ENCODE measurements around the gene PCSK7.

The PCSK7 gene

DNA sequence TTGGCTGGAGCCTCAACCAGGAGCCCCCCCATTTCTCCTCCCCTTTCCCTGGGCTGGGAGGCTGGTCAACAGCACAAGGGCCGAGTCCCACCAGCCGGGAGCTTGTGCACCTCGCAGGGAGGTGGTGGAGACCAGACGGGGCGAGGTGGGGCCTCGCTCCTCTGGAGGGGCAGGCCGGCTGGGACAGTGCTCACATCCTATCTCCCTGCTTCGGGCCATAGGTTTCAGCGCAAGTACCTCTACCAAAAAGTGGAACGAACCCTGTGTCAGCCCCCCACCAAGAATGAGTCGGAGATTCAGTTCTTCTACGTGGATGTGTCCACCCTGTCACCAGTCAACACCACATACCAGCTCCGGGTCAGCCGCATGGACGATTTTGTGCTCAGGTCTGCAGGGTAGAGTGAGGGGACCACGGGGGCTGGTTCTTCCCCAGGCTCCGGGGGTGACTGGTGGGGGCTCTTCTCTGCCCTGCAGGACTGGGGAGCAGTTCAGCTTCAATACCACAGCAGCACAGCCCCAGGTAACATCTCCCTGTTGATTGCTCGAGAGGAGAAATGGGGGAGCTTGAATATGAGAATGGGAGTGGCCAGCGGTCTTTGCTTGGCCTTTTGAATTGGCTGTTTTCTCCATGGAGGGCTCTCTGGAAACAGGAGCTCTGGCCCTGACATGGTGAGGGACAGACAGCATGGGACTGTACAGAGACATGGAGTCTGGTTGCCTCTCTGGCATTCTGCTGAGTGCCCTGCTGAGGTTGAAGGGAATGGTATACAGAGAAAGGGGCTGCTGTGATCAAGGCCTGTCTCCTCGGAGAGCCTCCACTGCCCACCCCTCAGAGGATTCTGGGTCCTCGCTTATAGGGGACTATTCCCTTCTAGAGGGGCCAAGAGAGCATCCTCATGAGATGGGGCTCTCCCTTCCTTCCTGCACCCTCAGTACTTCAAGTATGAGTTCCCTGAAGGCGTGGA, 50.0 kb downstream of the PCSK7 start:
- no peak for DNase-seq

DNA sequence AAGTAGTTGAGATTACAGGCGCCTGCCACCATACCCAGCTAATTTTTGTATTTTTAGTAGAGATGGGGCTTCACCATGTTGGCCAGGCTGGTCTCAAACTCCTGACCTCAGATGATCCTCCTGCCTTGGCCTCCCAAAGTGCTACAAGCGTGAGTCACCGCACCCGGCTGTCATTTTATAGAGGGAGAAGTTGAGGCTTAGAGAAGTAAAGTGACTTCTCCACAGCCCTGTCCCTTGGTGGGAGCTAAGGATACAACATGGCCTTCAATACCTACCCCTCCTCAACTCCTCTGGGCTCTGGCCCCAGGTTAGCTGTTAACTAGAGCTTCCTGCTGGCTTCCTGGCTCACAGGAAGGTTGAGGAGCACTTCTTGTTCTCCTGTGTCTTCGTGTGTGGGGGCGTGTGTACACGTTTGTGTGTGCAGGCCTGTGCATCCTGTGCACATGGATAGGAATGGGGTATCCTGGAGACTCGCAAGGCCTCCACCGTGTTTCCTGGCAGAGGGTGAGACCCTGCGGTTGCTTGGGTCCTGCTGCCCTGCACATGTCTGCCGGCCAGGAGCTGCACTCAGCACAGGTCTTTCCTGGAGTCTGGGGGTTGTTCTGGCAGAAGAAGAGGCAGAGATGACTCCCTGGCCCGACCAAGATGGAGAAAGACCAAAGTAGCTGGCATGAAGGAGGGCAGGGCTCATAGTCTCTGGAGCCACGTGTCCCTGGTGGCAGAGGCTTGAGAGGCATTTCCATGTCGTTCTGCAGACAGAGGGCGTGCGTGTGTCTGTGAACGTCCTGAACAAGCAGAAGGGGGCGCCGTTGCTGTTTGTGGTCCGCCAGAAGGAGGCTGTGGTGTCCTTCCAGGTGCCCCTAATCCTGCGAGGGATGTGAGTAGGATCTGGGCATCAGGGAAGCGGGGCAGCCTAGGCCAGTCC, 51.0 kb downstream of the PCSK7 start:
- no peak for DNase-seq

GRCh38 chr11:117180020-117180419, 51.9 kb downstream of the PCSK7 start:
- no peak for DNase-seq

DNA sequence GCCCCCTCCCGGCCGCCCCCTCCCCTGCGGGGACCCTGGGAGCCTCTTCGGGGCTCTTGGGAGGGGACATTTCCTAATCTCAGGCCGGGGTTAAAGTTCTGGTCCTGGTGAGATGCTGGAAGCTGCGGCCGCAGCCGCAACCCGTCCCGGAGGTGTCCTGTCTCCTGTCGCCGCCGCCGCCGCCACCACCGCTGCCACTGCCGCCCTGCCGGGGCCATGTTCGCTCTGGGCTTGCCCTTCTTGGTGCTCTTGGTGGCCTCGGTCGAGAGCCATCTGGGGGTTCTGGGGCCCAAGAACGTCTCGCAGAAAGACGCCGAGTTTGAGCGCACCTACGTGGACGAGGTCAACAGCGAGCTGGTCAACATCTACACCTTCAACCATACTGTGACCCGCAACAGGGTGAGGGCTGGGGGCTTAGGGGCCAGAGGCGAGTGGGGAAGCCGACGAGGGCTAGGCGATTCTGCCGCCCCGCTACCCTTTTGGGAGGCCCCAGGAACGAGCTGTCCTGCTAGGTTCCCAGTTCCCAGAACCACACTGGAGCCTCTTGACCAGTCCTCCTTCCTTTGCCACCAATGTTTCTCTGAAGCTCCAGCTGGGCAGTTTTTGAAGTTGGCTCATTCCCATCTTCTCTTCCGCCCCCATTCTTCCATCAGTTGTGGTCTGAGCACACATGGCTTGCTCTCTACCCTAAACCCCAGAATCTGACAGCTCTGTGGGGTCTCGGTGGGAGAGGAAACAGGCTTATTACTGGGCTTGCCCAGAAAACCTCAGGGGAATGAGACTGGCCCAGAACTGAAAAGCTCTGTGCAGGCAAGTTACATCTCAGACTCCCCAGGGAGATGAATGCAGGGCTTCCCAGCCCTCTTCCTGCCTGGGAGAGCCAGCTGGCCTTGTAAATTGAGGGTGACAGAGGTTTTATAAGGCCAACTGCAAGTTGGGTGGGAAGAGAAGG, 52.5 kb downstream of the PCSK7 start:
- no peak for DNase-seq

DNA sequence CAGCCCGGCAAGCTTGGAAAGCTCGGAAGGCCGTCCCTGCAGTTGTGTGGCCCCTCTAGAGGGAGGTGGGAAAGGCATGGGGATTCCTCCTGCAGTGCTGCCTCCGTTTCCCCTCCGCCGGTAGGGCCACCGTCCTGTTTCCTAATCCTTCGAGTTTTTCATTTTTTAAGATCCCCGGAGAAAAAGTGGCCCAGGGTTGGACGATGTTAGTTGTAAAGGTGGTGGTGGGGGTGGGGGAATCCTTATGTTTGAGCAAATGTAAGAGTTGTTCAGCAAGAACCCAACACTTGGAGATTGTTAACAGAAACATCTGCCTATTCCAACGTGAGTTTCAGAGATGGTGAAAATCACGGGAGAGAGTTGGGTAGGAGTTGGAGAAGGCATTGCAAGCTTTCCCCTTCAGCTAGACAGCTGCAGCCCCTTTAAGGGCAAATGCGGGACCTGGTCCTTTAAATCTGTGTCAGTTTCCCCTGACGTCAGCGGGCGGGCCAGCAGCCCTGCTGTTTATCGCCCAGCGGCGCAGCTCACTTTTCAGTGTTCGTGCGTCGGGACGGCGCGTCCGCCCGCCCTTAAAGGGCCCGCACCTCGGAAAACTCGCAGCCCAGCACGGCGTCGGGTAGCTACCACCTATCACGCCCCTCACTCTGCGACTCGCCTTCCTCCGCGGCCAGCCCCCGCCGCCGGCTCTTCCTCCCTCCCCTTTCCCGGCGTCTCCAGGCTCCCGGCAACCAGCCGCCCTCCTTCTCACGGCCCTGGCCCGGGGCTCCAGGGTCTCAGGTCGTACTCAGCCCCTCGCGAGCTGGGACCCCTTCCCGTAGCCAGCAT, 53.5 kb downstream of the PCSK7 start, which contains the start of gene SIDT2:
Gene SIDT2 (plus strand): TSS at position 534 of the 825 bp plus-strand sequence. CDS start 521 bp downstream, outside the sequence.
- peak; percentile 55 for DNase-seq

GRCh38 chr11:117177534-117178209, 54.2 kb downstream of the PCSK7 start:
- no peak for DNase-seq

GRCh38 chr11:117176186-117176585, 55.7 kb downstream of the PCSK7 start:
- no peak for DNase-seq

GRCh38 chr11:117175781-117176180, 56.1 kb downstream of the PCSK7 start:
- DNase-seq = no peak

GRCh38 chr11:117175104-117175503, 56.8 kb downstream of the PCSK7 start:
- DNase-seq = no peak

GRCh38 chr11:117172724-117173421, 59.0 kb downstream of the PCSK7 start:
- DNase-seq = no peak

- DNase-seq = no peak
These were observed 60.3 kb downstream of the PCSK7 start for GRCh38 chr11:117171404-117172061.

DNA sequence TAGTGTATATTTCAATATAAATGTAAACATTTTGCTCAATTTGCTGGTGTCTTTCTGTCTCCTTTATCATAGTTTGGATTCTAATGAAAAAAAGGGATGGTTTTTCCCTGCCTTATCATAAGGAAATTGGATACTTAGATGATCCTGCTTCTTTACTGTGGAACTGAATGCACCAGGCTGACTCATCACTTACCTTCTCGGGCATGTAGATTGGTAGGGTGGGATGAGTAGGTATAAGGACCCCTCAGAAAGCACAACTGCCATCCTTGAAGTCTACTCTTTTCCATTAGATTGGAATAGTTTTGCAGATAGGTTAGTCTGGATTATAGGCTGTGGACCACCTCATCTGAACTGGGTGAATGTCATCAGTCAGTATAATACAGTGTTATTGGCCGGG, 60.9 kb downstream of the PCSK7 start:
- DNase-seq = no peak

GRCh38 chr11:117170210-117170609, 61.7 kb downstream of the PCSK7 start:
- DNase-seq = no peak

DNA sequence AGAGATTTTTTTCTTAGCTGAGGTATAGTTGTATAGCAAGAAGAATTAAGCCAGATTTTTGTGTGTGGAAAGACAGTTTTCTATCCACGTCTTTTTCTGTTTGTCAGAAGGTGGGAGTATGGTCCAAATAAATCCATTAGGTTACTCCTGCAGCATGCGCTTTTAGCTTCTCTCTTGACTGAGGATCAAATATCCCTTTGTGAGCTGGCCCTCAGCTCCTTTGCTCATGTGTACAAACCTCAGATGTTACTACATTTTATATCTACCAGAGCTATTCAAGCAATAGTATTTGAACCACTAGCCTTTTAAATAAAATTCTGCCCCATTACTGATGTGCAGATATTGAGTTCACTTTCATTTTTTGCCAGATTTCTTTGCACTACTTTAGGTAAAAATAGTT, 62.1 kb downstream of the PCSK7 start:
- DNase-seq = no peak

- no peak for DNase-seq
These were observed 65.4 kb downstream of the PCSK7 start for GRCh38 chr11:117166491-117166890.

DNA sequence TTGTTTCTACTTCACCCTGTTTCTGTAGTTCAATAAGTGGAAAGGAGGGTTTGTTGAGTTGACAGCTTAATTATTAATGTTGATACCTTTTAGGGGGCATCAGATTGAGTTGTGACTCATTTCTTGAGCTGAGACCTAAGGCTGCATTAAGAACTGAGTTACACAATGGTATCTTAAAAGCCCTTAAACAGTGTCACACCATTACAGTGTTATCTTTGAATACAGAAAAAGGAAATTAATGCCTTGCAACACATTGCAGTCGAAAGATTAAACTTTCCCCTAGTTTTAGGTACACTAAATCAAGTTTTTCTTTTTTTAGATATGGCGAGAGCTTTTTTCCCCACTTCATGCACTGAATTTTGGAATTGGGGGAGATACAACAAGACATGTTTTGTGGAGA, 71.0 kb downstream of the PCSK7 start:
- no peak for DNase-seq

DNA sequence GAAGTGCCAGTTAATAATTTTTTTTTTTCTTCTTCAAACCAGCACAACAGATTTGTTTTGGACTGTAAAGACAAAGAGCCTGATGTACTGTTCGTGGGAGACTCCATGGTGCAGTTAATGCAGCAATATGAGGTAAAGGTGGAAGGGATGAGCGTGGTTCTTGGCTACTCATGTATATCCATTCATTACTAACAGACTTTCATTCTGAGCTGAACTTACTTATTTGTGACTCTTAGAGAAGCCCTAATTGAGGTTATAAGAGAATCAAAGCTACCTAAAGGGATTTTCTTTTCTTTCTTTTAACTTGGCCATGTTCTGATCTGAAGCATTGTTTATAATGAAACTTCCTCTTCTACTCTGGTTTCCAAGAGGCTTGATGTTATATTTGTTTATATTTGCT, 72.0 kb downstream of the PCSK7 start:
- DNase-seq = no peak

DNA sequence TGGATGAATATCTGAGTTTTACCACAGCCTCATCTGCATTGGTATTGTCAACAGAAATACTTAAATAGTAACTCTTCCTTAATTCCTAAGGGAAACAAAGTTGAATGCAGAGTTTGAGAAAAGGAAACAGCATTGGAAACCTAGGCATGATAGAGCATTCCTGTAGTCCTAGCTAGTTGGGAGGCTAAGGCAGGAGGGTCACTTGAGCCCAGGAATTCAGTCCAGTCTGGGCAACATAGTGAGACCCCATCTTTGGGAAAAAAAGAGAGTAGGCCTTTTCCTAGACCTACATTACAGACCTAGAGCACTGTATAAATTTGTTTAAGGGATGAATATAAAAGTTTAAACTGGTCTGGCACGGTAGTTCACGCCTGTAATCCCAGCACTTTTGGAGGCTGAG, 74.4 kb downstream of the PCSK7 start:
- no peak for DNase-seq

GRCh38 chr11:117154468-117154867, 77.4 kb downstream of the PCSK7 start:
- DNase-seq = no peak

Measured in NCI-H2029 treated with DMSO at 0.1 percent for 48 hours (cell line).